H1 (cell line): ENCODE data around the gene FHIT. TPM values are rescaled to one million over a fixed set of nuclear protein-coding genes. Genes with fewer than 3 reads are reported as not detected.

Source experiments
- CTCF ChIA-PET: fragments of 300-600 bp; sonication (Branson Sonifier 250); formaldehyde crosslinking; loops from one replicate; lab custom pipeline; 2021; ENCODE audit not compliant: partially characterized antibody; lab: Charles Lee
- POLR2A ChIA-PET: fragments of 300-600 bp; sonication (Branson Sonifier 250); formaldehyde crosslinking; loops from one replicate; lab custom pipeline; 2021; ENCODE audit warnings: inconsistent platforms; ENCODE audit not compliant: partially characterized antibody; lab: Charles Lee
- DNase-seq, 2 experiments: peaks; one replicate each; pipeline versions ENCODE4 v3.0.0 to v3.0.0-alpha.2; 2010 to 2022; ENCODE audit warnings: low spot score in 2 of 2, low read depth in 1 of 2, mixed read lengths in 1 of 2
- FAIRE-seq: peaks from 2 replicates; lab custom pipeline; 2011; peaks lifted over from hg19 to GRCh38; lab: Jason Lieb, UNC
- H2AFZ ChIP-seq: 2 replicates; pipeline ENCODE4 v1.8.1; 2012; ENCODE audit warnings: low read length, inconsistent platforms
- H2AK5ac ChIP-seq: 2 replicates; pipeline ENCODE4 v1.6.1; 2013; ENCODE audit warnings: low read depth, low read length
- H2BK120ac ChIP-seq: replicated peaks from 2 replicates; pipeline ENCODE3; 2013; ENCODE audit warnings: low read depth, low read length, inconsistent platforms
- H2BK12ac ChIP-seq: 2 replicates; pipeline ENCODE4 v1.6.1; 2013; ENCODE audit warnings: low read depth, low read length
- H2BK15ac ChIP-seq: 2 replicates; pipeline ENCODE4 v1.6.1; 2013; ENCODE audit warnings: low read length
- H2BK20ac ChIP-seq: 2 replicates; pipeline ENCODE4 v1.6.1; 2013; ENCODE audit warnings: low read length
- H2BK5ac ChIP-seq: 2 replicates; pipeline ENCODE4 v1.6.1; 2013; ENCODE audit warnings: low read depth, low read length
- H3K14ac ChIP-seq: 2 replicates; pipeline ENCODE4 v1.6.1; 2013; ENCODE audit warnings: inconsistent platforms; ENCODE audit not compliant: insufficient read length
- H3K18ac ChIP-seq: 2 replicates; pipeline ENCODE4 v1.6.1; 2013; ENCODE audit warnings: low read length; ENCODE audit errors: extremely low read depth
- H3K23ac ChIP-seq: 2 replicates; pipeline ENCODE4 v1.6.1; 2013; ENCODE audit warnings: inconsistent platforms; ENCODE audit not compliant: insufficient read length
- H3K23me2 ChIP-seq: 2 replicates; pipeline ENCODE4 v1.6.1; 2013; ENCODE audit warnings: low read depth, low read length
- H3K27ac ChIP-seq: 2 replicates; pipeline ENCODE4 v1.6.1; 2011; ENCODE audit warnings: low read depth, low read length, inconsistent platforms
- H3K27me3 ChIP-seq, 4 experiments: replicated peaks in 1 of 4; 1 replicate in 1 of 4; 2 replicates in 3 of 4; pipeline versions ENCODE4 v1.6.1 to v1.8.1; 2011 to 2013; ENCODE audit warnings: low read length in 3 of 4, mild to moderate bottlenecking in 3 of 4, inconsistent platforms in 2 of 4, mixed read lengths in 2 of 4, moderate library complexity in 1 of 4; ENCODE audit not compliant: control insufficient read depth in 3 of 4, insufficient read depth in 3 of 4; ENCODE audit errors: extremely low read depth in 1 of 4
- H3K36me3 ChIP-seq, 4 experiments: 2 replicates each; pipeline versions ENCODE4 v1.6.1 to v1.8.1; 2011 to 2013; ENCODE audit warnings: mild to moderate bottlenecking in 4 of 4, low read length in 3 of 4, moderate library complexity in 2 of 4, control low read depth in 1 of 4, inconsistent platforms in 1 of 4; ENCODE audit not compliant: insufficient read depth in 4 of 4, control insufficient read depth in 2 of 4
- H3K4ac ChIP-seq: replicated peaks from 2 replicates; pipeline ENCODE3; 2013; ENCODE audit warnings: low read length, low read depth, mixed read lengths, inconsistent platforms; ENCODE audit not compliant: insufficient read length
- H3K4me1 ChIP-seq, 4 experiments: replicated peaks in 1 of 4; 1 replicate in 1 of 4; 2 replicates in 3 of 4; pipeline versions ENCODE4 v1.6.1 to v1.8.1; 2011 to 2013; ENCODE audit warnings: low read length in 3 of 4, inconsistent platforms in 2 of 4, mixed read lengths in 1 of 4; ENCODE audit not compliant: insufficient read depth in 4 of 4, control insufficient read depth in 3 of 4
- H3K4me2 ChIP-seq, 2 experiments: 2 replicates each; pipeline versions ENCODE4 v1.6.1 to v1.8.1; 2011 to 2013; ENCODE audit warnings: low read depth in 2 of 2, low read length in 2 of 2, control low read depth in 1 of 2, inconsistent platforms in 1 of 2, mild to moderate bottlenecking in 1 of 2; ENCODE audit not compliant: insufficient read depth in 1 of 2
- H3K4me3 ChIP-seq, 4 experiments: fragments of 200-600, 300-600 bp in 1 of 4; sonication (generic), shearing (Covaris generic), sonication (Bioruptor Twin) in 1 of 4; 2 replicates each; pipeline versions ENCODE4 v1.5.1 to v1.8.1; 2011 to 2016; ENCODE audit warnings: low read length in 4 of 4, low read depth in 3 of 4, control low read depth in 2 of 4, inconsistent platforms in 2 of 4, mild to moderate bottlenecking in 2 of 4, mixed read lengths in 1 of 4, moderate library complexity in 1 of 4; ENCODE audit not compliant: insufficient read depth in 2 of 4; ENCODE audit errors: extremely low read depth in 1 of 4
- H3K56ac ChIP-seq: replicated peaks from 2 replicates; pipeline ENCODE3; 2013; ENCODE audit warnings: low read depth, mild to moderate bottlenecking, mixed read lengths, low read length, inconsistent platforms; ENCODE audit not compliant: insufficient read length
- H3K79me1 ChIP-seq: 2 replicates; pipeline ENCODE4 v1.6.1; 2013; ENCODE audit warnings: low read depth, low read length, control low read depth
- H3K79me2 ChIP-seq, 2 experiments: 2 replicates each; pipeline versions ENCODE4 v1.6.1 to v1.8.1; 2012 to 2013; ENCODE audit warnings: low read length in 2 of 2, mild to moderate bottlenecking in 2 of 2, inconsistent platforms in 1 of 2; ENCODE audit not compliant: insufficient read depth in 2 of 2, control insufficient read depth in 1 of 2
- H3K9ac ChIP-seq, 4 experiments: replicated peaks in 1 of 4; 1 replicate in 1 of 4; 2 replicates in 3 of 4; pipeline versions ENCODE4 v1.6.1 to v1.8.1; 2011 to 2013; ENCODE audit warnings: low read depth in 3 of 4, low read length in 3 of 4, control low read depth in 2 of 4, mild to moderate bottlenecking in 2 of 4, moderate library complexity in 2 of 4, inconsistent platforms in 1 of 4; ENCODE audit errors: extremely low read depth in 1 of 4
- H3K9me3 ChIP-seq, 2 experiments: 2 replicates each; pipeline versions ENCODE4 v1.6.1 to v1.8.1; 2012 to 2013; ENCODE audit warnings: mild to moderate bottlenecking in 2 of 2, moderate library complexity in 2 of 2, control low read depth in 1 of 2, inconsistent platforms in 1 of 2, low read depth in 1 of 2, low read length in 1 of 2, mixed read lengths in 1 of 2; ENCODE audit not compliant: insufficient read depth in 2 of 2
- H4K20me1 ChIP-seq, 2 experiments: replicated peaks in 1 of 2; 2 replicates each; pipeline versions ENCODE3 to v1.8.1; 2011 to 2013; ENCODE audit warnings: inconsistent platforms in 2 of 2, low read length in 2 of 2, mild to moderate bottlenecking in 1 of 2; ENCODE audit not compliant: insufficient read depth in 2 of 2, control insufficient read depth in 1 of 2
- H4K5ac ChIP-seq: 2 replicates; pipeline ENCODE4 v1.6.1; 2013; ENCODE audit warnings: low read length, low read depth, mixed read lengths, inconsistent platforms; ENCODE audit not compliant: insufficient read length
- H4K8ac ChIP-seq: 2 replicates; pipeline ENCODE4 v1.8.0; 2013; ENCODE audit warnings: mild to moderate bottlenecking, moderate library complexity, low read length, inconsistent platforms; ENCODE audit not compliant: insufficient read depth; ENCODE audit errors: extremely low read depth
- H4K91ac ChIP-seq: replicated peaks from 2 replicates; pipeline ENCODE3; 2013; ENCODE audit warnings: low read length, mixed read lengths, inconsistent platforms; ENCODE audit not compliant: insufficient read length
- CHD1 ChIP-seq: IDR thresholded peaks from 2 replicates; pipeline ENCODE4 v1.6.1; 2012; ENCODE audit warnings: low read depth, low read length, improper control_type of control experiment
- KDM1A ChIP-seq: fragments of 200-600, 300-600 bp; sonication (generic); IDR thresholded peaks from 2 replicates; pipeline ENCODE4 v1.7.1; 2016; ENCODE audit warnings: mild to moderate bottlenecking, low read length, borderline replicate concordance
- SIRT6 ChIP-seq: IDR thresholded peaks from one replicate; pipeline ENCODE4 v1.7.1; 2012; ENCODE audit warnings: low read length, inconsistent platforms
- YY1 ChIP-seq: IDR thresholded peaks from 2 replicates; pipeline ENCODE4 v1.6.1; 2011; ENCODE audit warnings: low read depth, mild to moderate bottlenecking, low read length
- ZNF274 ChIP-seq: IDR thresholded peaks from 2 replicates; pipeline ENCODE4 v1.7.0; 2012; ENCODE audit warnings: low read length, borderline replicate concordance; ENCODE audit errors: extremely low read depth
- WGBS, 2 experiments: shearing (Covaris generic) in 1 of 2; methylation state at CpG; one replicate each; pipeline versions ENCODE4 v1.1.6 to v1.1.7; 2013 to 2015; ENCODE audit warnings: low lambda C conversion rate in 2 of 2, mixed read lengths in 2 of 2, inconsistent platforms in 1 of 2, low coverage in 1 of 2, missing lambda C conversion rate in 1 of 2; ENCODE audit not compliant: insufficient replicate concordance in 2 of 2, insufficient coverage in 1 of 2, insufficient read length in 1 of 2; ENCODE audit errors: extremely low coverage in 1 of 2, missing lambda C conversion rate in 1 of 2; 5-methylcytosine and 5-hydroxymethylcytosine counted together
- polyA plus RNA-seq, 7 experiments: library from polyadenylated mRNA; depleted of rRNA in 3 of 7; stranded (reverse) in 5 of 7; unstranded in 2 of 7; fragments of >200 nt in 5 of 7; fragments of 200-250 nt in 2 of 7; gene quantifications; 1 replicate in 5 of 7; 2 replicates in 1 of 7; 4 replicates in 1 of 7; pipeline versions ENCODE4 v1.2.1 to v1.2.3, GENCODE V29; 2011 to 2013; ENCODE audit warnings: missing spikeins in 2 of 7, mixed read lengths in 2 of 7
- total RNA-seq: library from RNA; stranded (reverse); fragmentation: NEBNext Ultra II Directional; extraction: Animal tissue kit (Norgen Biotek cat#: 25700); gene quantifications from 2 replicates; pipeline ENCODE4 v1.2.1, GENCODE V29; 2021
- TF ChIP-seq, protein P1 (sequence below), 3 experiments: IDR thresholded peaks; 1 replicate in 2 of 3; 2 replicates in 1 of 3; pipeline versions ENCODE4 v1.5.1 to v1.6.1; 2011; ENCODE audit warnings: low read length in 3 of 3, mild to moderate bottlenecking in 3 of 3, inconsistent platforms in 2 of 3, low read depth in 1 of 3, moderate library complexity in 1 of 3; ENCODE audit not compliant: insufficient read depth in 1 of 3; ENCODE audit errors: control extremely low read depth in 1 of 3
- TF ChIP-seq, protein P2 (sequence below): IDR thresholded peaks from 2 replicates; pipeline ENCODE4 v1.6.1; 2011; ENCODE audit warnings: low read length, improper control_type of control experiment
- TF ChIP-seq, protein P3 (sequence below): IDR thresholded peaks from 2 replicates; pipeline ENCODE4 v1.6.1; 2012; ENCODE audit warnings: low read length, inconsistent platforms

Gene FHIT
- total and polyA plus RNA-seq, 2 of the 8 experiments (the other 6 are each of a cell fraction or from before 2014, with no cell fraction given): 1.2 to 3.2 TPM

DNA sequence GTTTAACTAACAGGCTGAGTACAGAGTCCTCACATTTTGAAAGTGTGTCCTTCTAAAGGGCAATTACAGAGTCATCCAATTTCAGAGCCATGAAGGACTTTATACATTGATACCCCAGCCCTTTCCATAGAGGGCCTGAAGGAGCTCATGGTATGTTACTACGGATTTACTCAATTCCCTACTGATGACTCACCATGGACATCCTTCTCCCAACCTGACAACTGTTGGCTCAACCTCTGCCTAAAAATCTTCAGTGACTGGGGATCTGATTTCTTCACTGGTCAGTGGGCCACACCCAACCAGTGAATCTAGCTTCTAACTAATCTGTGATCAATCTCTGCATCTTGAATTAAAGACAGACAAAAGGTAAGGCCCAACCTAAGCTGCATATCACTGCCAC, 1238.0 kb downstream of the FHIT start:
- Histone ChIP-seq H3K4ac (no peak overlapping the region), H3K9ac (no peak overlapping the region), H3K4me1 (peaks cover 0 to 5% (median 2%) of the 10 kb centered on the region in 4 experiments; a peak in 2 of 7 replicates), H3K23me2 (no peaks in the 10 kb centered on the region), H4K91ac (no peak overlapping the region), H3K4me2 (no peak overlapping the region), H2AFZ (no peak overlapping the region), H4K20me1 (no peaks in the 10 kb centered on the region), H3K56ac (no peak overlapping the region), H3K9me3 (no peaks in the 10 kb centered on the region), H3K27ac (no peak overlapping the region), H3K27me3 (no peaks in the 10 kb centered on the region), H3K23ac (no peak overlapping the region), H2BK5ac (no peak overlapping the region), H3K79me2 (no peaks in the 10 kb centered on the region), H3K14ac (no peak overlapping the region), H4K5ac (no peak overlapping the region), H3K4me3 (no peak overlapping the region), H3K79me1 (no peaks in the 10 kb centered on the region; the same call in 1 of the 2 replicates), H3K36me3 (no peaks in the 10 kb centered on the region), H3K18ac (no peak overlapping the region), H2BK12ac (no peak overlapping the region), H2BK15ac (no peak overlapping the region), H4K8ac (no peak overlapping the region), H2AK5ac (no peak overlapping the region), H2BK120ac (no peak overlapping the region), H2BK20ac (no peak overlapping the region)
- DNase-seq (no peak), FAIRE-seq (no peak)
- 100% methylated on average over 1 of the region's 1 CpG; no CpG with 5 or more reads in 1 of the 2 experiments for WGBS, 2 experiments
- ChIA-PET POLR2A (no interaction called here), CTCF (no interaction called here)
- TF ChIP-seq, protein P1, sequence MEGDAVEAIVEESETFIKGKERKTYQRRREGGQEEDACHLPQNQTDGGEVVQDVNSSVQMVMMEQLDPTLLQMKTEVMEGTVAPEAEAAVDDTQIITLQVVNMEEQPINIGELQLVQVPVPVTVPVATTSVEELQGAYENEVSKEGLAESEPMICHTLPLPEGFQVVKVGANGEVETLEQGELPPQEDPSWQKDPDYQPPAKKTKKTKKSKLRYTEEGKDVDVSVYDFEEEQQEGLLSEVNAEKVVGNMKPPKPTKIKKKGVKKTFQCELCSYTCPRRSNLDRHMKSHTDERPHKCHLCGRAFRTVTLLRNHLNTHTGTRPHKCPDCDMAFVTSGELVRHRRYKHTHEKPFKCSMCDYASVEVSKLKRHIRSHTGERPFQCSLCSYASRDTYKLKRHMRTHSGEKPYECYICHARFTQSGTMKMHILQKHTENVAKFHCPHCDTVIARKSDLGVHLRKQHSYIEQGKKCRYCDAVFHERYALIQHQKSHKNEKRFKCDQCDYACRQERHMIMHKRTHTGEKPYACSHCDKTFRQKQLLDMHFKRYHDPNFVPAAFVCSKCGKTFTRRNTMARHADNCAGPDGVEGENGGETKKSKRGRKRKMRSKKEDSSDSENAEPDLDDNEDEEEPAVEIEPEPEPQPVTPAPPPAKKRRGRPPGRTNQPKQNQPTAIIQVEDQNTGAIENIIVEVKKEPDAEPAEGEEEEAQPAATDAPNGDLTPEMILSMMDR (IDR thresholded peaks at IDR 0.05; ENCODE audit: control extremely low read depth in 1 of 3, insufficient read depth in 1 of 3, low read depth in 1 of 3, low read length in 3 of 3): no peak
- TF ChIP-seq SIRT6: no peak
- TF ChIP-seq KDM1A: no peak
- no peak for TF ChIP-seq ZNF274
- TF ChIP-seq, protein P2, sequence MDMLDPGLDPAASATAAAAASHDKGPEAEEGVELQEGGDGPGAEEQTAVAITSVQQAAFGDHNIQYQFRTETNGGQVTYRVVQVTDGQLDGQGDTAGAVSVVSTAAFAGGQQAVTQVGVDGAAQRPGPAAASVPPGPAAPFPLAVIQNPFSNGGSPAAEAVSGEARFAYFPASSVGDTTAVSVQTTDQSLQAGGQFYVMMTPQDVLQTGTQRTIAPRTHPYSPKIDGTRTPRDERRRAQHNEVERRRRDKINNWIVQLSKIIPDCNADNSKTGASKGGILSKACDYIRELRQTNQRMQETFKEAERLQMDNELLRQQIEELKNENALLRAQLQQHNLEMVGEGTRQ: no peak
- no peak for TF ChIP-seq CHD1
- TF ChIP-seq, protein P3, sequence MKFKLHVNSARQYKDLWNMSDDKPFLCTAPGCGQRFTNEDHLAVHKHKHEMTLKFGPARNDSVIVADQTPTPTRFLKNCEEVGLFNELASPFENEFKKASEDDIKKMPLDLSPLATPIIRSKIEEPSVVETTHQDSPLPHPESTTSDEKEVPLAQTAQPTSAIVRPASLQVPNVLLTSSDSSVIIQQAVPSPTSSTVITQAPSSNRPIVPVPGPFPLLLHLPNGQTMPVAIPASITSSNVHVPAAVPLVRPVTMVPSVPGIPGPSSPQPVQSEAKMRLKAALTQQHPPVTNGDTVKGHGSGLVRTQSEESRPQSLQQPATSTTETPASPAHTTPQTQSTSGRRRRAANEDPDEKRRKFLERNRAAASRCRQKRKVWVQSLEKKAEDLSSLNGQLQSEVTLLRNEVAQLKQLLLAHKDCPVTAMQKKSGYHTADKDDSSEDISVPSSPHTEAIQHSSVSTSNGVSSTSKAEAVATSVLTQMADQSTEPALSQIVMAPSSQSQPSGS: no peak
- no peak for TF ChIP-seq YY1
